SK-N-SH (cell line): ENCODE measurements around the gene COL15A1. TPM values are rescaled to one million over a fixed set of nuclear protein-coding genes. Genes with fewer than 3 reads are reported as not detected.

ENCODE experiments used
- CTCF ChIA-PET: fragments of 300-600, 350-600 bp; formaldehyde crosslinking; extraction: SDS; loops from one replicate; lab custom pipeline; 2021; lab: Yijun Ruan, JAX
- POLR2A ChIA-PET: fragments of 350-600 bp; sonication (Branson Sonifier 250); formaldehyde crosslinking; extraction: SDS; loops from one replicate; lab custom pipeline; 2020; ENCODE audit warnings: antibody characterized with exemption, inconsistent platforms; lab: Yijun Ruan, JAX
- DNase-seq: peaks from one replicate; pipeline ENCODE4 v3.0.0; 2012
- H2AFZ ChIP-seq: fragments of 200-600 bp; sonication (generic); 2 replicates; pipeline ENCODE4 v1.8.1; 2016; ENCODE audit warnings: antibody characterized with exemption, mild to moderate bottlenecking, low read depth
- H3F3A ChIP-seq: fragments of 200-600 bp; sonication (generic); replicated peaks from 2 replicates; pipeline ENCODE3; 2016; ENCODE audit warnings: antibody characterized with exemption, mild to moderate bottlenecking; ENCODE audit not compliant: insufficient read depth
- H3K27ac ChIP-seq, 2 experiments: fragments of 200-500 bp in 1 of 2; fragments of 200-600 bp in 1 of 2; sonication (Bioruptor generic) in 1 of 2; sonication (generic), shearing (Covaris generic) in 1 of 2; 2 replicates each; pipeline versions ENCODE4 v1.5.1 to v1.6.1; 2014 to 2016; ENCODE audit warnings: low read depth in 2 of 2, inconsistent platforms in 1 of 2, low read length in 1 of 2, mild to moderate bottlenecking in 1 of 2, mixed read lengths in 1 of 2
- H3K27me3 ChIP-seq: fragments of 200-600 bp; sonication (generic), shearing (Covaris generic); 2 replicates; pipeline ENCODE4 v1.6.1; 2016; ENCODE audit warnings: mixed run types; ENCODE audit not compliant: insufficient read depth
- H3K36me3 ChIP-seq, 2 experiments: fragments of 200-500 bp in 1 of 2; fragments of 200-600 bp in 1 of 2; sonication (Bioruptor generic) in 1 of 2; sonication (generic) in 1 of 2; replicated peaks in 1 of 2; 2 replicates each; pipeline versions ENCODE3 to v1.5.1; 2014 to 2016; ENCODE audit warnings: low read length in 1 of 2, mild to moderate bottlenecking in 1 of 2; ENCODE audit not compliant: insufficient read depth in 2 of 2, control insufficient read depth in 1 of 2
- H3K4me1 ChIP-seq, 2 experiments: fragments of 200-500 bp in 1 of 2; fragments of 200-600 bp in 1 of 2; sonication (Bioruptor generic) in 1 of 2; sonication (generic), shearing (Covaris generic) in 1 of 2; 2 replicates each; pipeline versions ENCODE4 v1.5.1 to v1.6.1; 2014 to 2016; ENCODE audit warnings: low read depth in 1 of 2, low read length in 1 of 2, mixed run types in 1 of 2; ENCODE audit not compliant: insufficient read depth in 2 of 2, control insufficient read depth in 1 of 2
- H3K4me2 ChIP-seq: fragments of 200-600 bp; sonication (generic), shearing (Covaris generic); 2 replicates; pipeline ENCODE4 v1.6.1; 2017; ENCODE audit warnings: mixed run types
- H3K4me3 ChIP-seq, 2 experiments: fragments of 200-500 bp in 1 of 2; fragments of 200-600 bp in 1 of 2; sonication (Bioruptor generic) in 1 of 2; sonication (generic), shearing (Covaris generic) in 1 of 2; 2 replicates each; pipeline versions ENCODE4 v1.5.1 to v1.8.1; 2014 to 2016; ENCODE audit warnings: low read depth in 2 of 2, inconsistent platforms in 1 of 2, low read length in 1 of 2, mild to moderate bottlenecking in 1 of 2, mixed read lengths in 1 of 2, moderate library complexity in 1 of 2
- H3K79me2 ChIP-seq: fragments of 200-600 bp; sonication (generic); 2 replicates; pipeline ENCODE4 v1.8.1; 2017; ENCODE audit warnings: mild to moderate bottlenecking; ENCODE audit not compliant: insufficient read depth
- H3K9ac ChIP-seq: fragments of 200-600 bp; sonication (generic); 2 replicates; pipeline ENCODE4 v1.6.1; 2017; ENCODE audit warnings: mixed run types
- H3K9me2 ChIP-seq: fragments of 200-600 bp; sonication (generic); 2 replicates; pipeline ENCODE4 v1.6.1; 2017; ENCODE audit warnings: mixed run types
- H3K9me3 ChIP-seq: fragments of 200-600 bp; sonication (generic); 2 replicates; pipeline ENCODE4 v1.6.1; 2017; ENCODE audit warnings: mixed run types, mild to moderate bottlenecking, moderate library complexity
- H4K20me1 ChIP-seq: fragments of 200-600 bp; sonication (generic); 2 replicates; pipeline ENCODE4 v1.6.1; 2017; ENCODE audit warnings: mild to moderate bottlenecking, mixed run types; ENCODE audit not compliant: insufficient read depth
- EP300 ChIP-seq, 2 experiments: IDR thresholded peaks; 2 replicates each; pipeline versions ENCODE4 v1.4.0 to v1.6.1; 2012; ENCODE audit warnings: borderline replicate concordance in 1 of 2, low read depth in 1 of 2, low read length in 1 of 2
- EZH2phosphoT487 ChIP-seq: fragments of 200-600 bp; sonication (generic); IDR thresholded peaks from 2 replicates; pipeline ENCODE4 v1.6.1; 2017; ENCODE audit warnings: low read depth, mixed run types, mild to moderate bottlenecking, antibody characterized with exemption, moderate library complexity, borderline replicate concordance
- GABPA ChIP-seq: IDR thresholded peaks from 2 replicates; pipeline ENCODE4 v1.4.0; 2012; ENCODE audit warnings: low read depth, mild to moderate bottlenecking
- GATA2 ChIP-seq: sonication (generic); formaldehyde crosslinking; IDR thresholded peaks from 2 replicates; pipeline ENCODE4 v1.5.0; 2020; ENCODE audit warnings: mild to moderate bottlenecking, missing genetic modification reagents
- NFIC ChIP-seq: IDR thresholded peaks from 2 replicates; pipeline ENCODE4 v1.4.0; 2012; ENCODE audit warnings: borderline replicate concordance
- NRF1 ChIP-seq: IDR thresholded peaks from 2 replicates; pipeline ENCODE4 v1.6.1; 2012; ENCODE audit warnings: low read depth, mild to moderate bottlenecking, low read length
- PBX3 ChIP-seq: IDR thresholded peaks from 2 replicates; pipeline ENCODE4; 2012
- POLR2AphosphoS5 ChIP-seq: IDR thresholded peaks from 2 replicates; pipeline ENCODE4 v1.6.1; 2012; ENCODE audit warnings: low read depth, low read length
- RCOR1 ChIP-seq: fragments of 150-350 bp; IDR thresholded peaks from 2 replicates; pipeline ENCODE4 v1.6.1; 2017; ENCODE audit warnings: antibody characterized with exemption, low read length
- WGBS: methylation state at CpG from one replicate; pipeline ENCODE4 v1.1.6; 2017; ENCODE audit warnings: low lambda C conversion rate; 5-methylcytosine and 5-hydroxymethylcytosine counted together
- polyA plus RNA-seq, 3 experiments: library from polyadenylated mRNA; depleted of rRNA; stranded (reverse); fragments of >200 nt; gene quantifications; 2 replicates each; pipeline ENCODE4 v1.2.3, GENCODE V29; 2012
- TF ChIP-seq, protein P1 (sequence below): IDR thresholded peaks from 2 replicates; pipeline ENCODE4 v1.4.0; 2012; ENCODE audit warnings: low read depth

Gene COL15A1
- 0.76 and 0.84 TPM in 2 replicates for polyA plus RNA-seq (2012; rRNA removed)
- 0.55 and 0.72 TPM in 2 replicates for polyA plus RNA-seq (2012; cell fraction: cytosol; rRNA removed)
- 1.3 and 2.5 TPM in 2 replicates for polyA plus RNA-seq (2012; cell fraction: nucleus; rRNA removed)

- peaks cover 31% of the 10 kb centered on the region for H3K27me3 ChIP-seq
- TF ChIP-seq PBX3 = no peak
- no peak for TF ChIP-seq EP300 (IDR thresholded peaks at IDR 0.05; ENCODE audit: borderline replicate concordance in 1 of 2, low read depth in 1 of 2, low read length in 1 of 2)
- no peak for TF ChIP-seq NRF1
- TF ChIP-seq, all 33 proteins: peak for 0
- H3K4me3 ChIP-seq = peak within 1 kb of the TSS; percentile 25 to 60; a peak in 3 of 4 replicates
- WGBS = 5% methylated on average over 4 of the region's 58 CpGs
- H3K9me2 ChIP-seq = no peaks in the 10 kb centered on the region
- H3K79me2 ChIP-seq = no peaks in the 10 kb centered on the region
- POLR2A ChIA-PET = no interaction called here
- no peaks in the 10 kb centered on the region for H4K20me1 ChIP-seq
- no peaks in the 10 kb centered on the region for H3K9me3 ChIP-seq
- peak within 1 kb of the TSS; percentile 25; the same call in 1 of the 2 replicates for H3K9ac ChIP-seq
- H3F3A ChIP-seq = no peaks in the 10 kb centered on the region
- H3K4me1 ChIP-seq = peaks cover 0 to 3% of the 10 kb centered on the region in 2 experiments; a peak in 1 of 4 replicates
- CTCF ChIA-PET = interaction anchor here (0.8 to 1.2 kb wide), 2 partner anchors 95 to 135 kb away, joined by 3 to 4 read pairs; no protein-coding TSS in a partner anchor
- peak within 1 kb of the TSS; percentile 87 for H3K4me2 ChIP-seq
- H3K27ac ChIP-seq = no peak within 1 kb of the TSS
- DNase-seq = peak; percentile 69
- H2AFZ ChIP-seq = peak within 1 kb of the TSS; percentile 80
- no peaks in the 10 kb centered on the region for H3K36me3 ChIP-seq
These were observed at the start of gene COL15A1 for GRCh38 chr9:98943682-98944056. Gene COL15A1 (plus strand): TSS chr9:98943907. CDS start chr9:98944062, 155 bp downstream.

- Histone ChIP-seq H4K20me1 (no peaks in the 10 kb centered on the region), H3K27me3 (no peaks in the 10 kb centered on the region), H3F3A (no peaks in the 10 kb centered on the region), H3K27ac (no peak overlapping the region)
- no peak for TF ChIP-seq POLR2AphosphoS5
- no peak for TF ChIP-seq EZH2phosphoT487
- TF ChIP-seq RCOR1 = no peak
- TF ChIP-seq NFIC = no peak
- TF ChIP-seq, protein P1, sequence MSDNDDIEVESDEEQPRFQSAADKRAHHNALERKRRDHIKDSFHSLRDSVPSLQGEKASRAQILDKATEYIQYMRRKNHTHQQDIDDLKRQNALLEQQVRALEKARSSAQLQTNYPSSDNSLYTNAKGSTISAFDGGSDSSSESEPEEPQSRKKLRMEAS = no peak
- TF ChIP-seq EP300 (IDR thresholded peaks at IDR 0.05; ENCODE audit: borderline replicate concordance in 1 of 2, low read depth in 1 of 2, low read length in 1 of 2) = no peak
- TF ChIP-seq, all 33 proteins: peak for 0
- no peak overlapping the region for H2AFZ ChIP-seq
- H3K9me2 ChIP-seq = no peaks in the 10 kb centered on the region
- WGBS = 52% methylated on average over 3 of the region's 3 CpGs
- H3K79me2 ChIP-seq = no peaks in the 10 kb centered on the region
- CTCF ChIA-PET = interaction anchor here (1.1 to 1.2 kb wide), 2 partner anchors 27 to 45 kb away, joined by 3 read pairs; no protein-coding TSS in a partner anchor
- no peaks in the 10 kb centered on the region for H3K36me3 ChIP-seq
- DNase-seq = no peak
- no peak overlapping the region for H3K4me2 ChIP-seq
- POLR2A ChIA-PET = no interaction called here
- 0 out of 4 replicates have a peak, but pooled peaks cover 0 to 3% of the 10 kb centered on the region in 2 experiments for H3K4me1 ChIP-seq
- H3K9ac ChIP-seq = no peak overlapping the region
- no peak overlapping the region for H3K4me3 ChIP-seq
- peaks cover 7% of the 10 kb centered on the region for H3K9me3 ChIP-seq
These were observed 49.5 kb upstream of the COL15A1 start for GRCh38 chr9:98894171-98894570.

- ChIA-PET POLR2A (no interaction called here), CTCF (interaction anchor here (1.2 kb wide), 1 partner anchor 26 kb away, joined by 3 read pairs; no protein-coding TSS in a partner anchor)
- Histone ChIP-seq H3K4me1 (0 out of 4 replicates have a peak, but pooled peaks cover 0 to 9% of the 10 kb centered on the region in 2 experiments), H3K36me3 (no peaks in the 10 kb centered on the region), H3K4me3 (no peak overlapping the region), H3K79me2 (no peaks in the 10 kb centered on the region), H4K20me1 (no peaks in the 10 kb centered on the region), H3K27ac (no peak overlapping the region), H3F3A (no peaks in the 10 kb centered on the region), H3K9ac (no peak overlapping the region), H3K9me2 (no peaks in the 10 kb centered on the region), H2AFZ (no peak overlapping the region), H3K4me2 (no peak overlapping the region), H3K27me3 (no peaks in the 10 kb centered on the region), H3K9me3 (peaks cover 7% of the 10 kb centered on the region)
- 59% methylated on average over 3 of the region's 3 CpGs for WGBS
- no peak for DNase-seq
- TF ChIP-seq GATA2 (no peak), GABPA (no peak), NFIC (no peak), EZH2phosphoT487 (no peak)
These were observed 48.9 kb upstream of the COL15A1 start for GRCh38 chr9:98894761-98895160.
